ENCODE measurements around the gene EFNB2. TPM values are rescaled to one million over a fixed set of nuclear protein-coding genes. Genes with fewer than 3 reads are reported as not detected.

The EFNB2 gene
- total and polyA plus RNA-seq, 2 of the 8 experiments (the other 6 are each of a cell fraction or from before 2014, with no cell fraction given), result 8.2 to 12.0 TPM

DNA sequence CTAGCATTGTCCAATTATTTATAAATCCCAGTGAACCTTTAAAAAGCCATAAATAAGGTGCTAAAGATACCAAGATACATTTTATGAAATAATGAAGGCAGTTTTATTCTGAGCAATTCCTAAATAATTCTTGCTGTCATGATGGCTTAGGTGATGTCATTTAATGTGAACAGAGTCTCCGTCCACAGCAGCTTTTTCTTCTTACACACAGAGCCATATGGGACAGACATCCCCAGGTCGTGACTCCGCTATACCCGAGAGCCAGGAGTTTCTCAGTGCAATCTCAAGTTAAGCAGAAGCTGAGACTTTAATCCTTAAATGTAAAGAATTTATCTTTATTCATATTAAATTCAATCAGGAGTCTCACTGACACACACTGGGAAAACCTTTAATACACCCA is 29.7 kb downstream of the EFNB2 start:
- Histone ChIP-seq H4K8ac (ENCODE audit: extremely low read depth, insufficient read depth, low read length) (no peak overlapping the region), H2BK15ac (ENCODE audit: low read length) (no peak overlapping the region), H3K14ac (ENCODE audit: insufficient read length) (no peak overlapping the region), H3K4ac (replicated peaks; ENCODE audit: insufficient read length, low read depth, low read length) (no peak overlapping the region), H3K18ac (ENCODE audit: extremely low read depth, low read length) (no peak overlapping the region), H3K4me2 (ENCODE audit: insufficient read depth in 1 of 2, low read depth in 2 of 2, low read length in 2 of 2) (no peak overlapping the region), H3K9me3 (ENCODE audit: insufficient read depth in 2 of 2, low read depth in 1 of 2, low read length in 1 of 2) (no peaks in the 10 kb centered on the region), H3K4me1 (replicated peaks in 1 of 4; ENCODE audit: control insufficient read depth in 3 of 4, insufficient read depth in 4 of 4, low read length in 3 of 4) (peaks cover 0 to 3% (median 0%) of the 10 kb centered on the region in 4 experiments; a peak in 3 of 7 replicates), H2BK12ac (ENCODE audit: low read depth, low read length) (no peak overlapping the region), H4K91ac (replicated peaks; ENCODE audit: insufficient read length, low read length) (no peak overlapping the region), H2AFZ (ENCODE audit: low read length) (no peak overlapping the region), H2BK5ac (ENCODE audit: low read depth, low read length) (no peak overlapping the region), H3K9ac (replicated peaks in 1 of 4; ENCODE audit: extremely low read depth in 1 of 4, low read depth in 3 of 4, low read length in 3 of 4) (no peak overlapping the region), H2BK20ac (ENCODE audit: low read length) (no peak overlapping the region), H2BK120ac (replicated peaks; ENCODE audit: low read depth, low read length) (no peak overlapping the region), H3K27ac (ENCODE audit: low read depth, low read length) (no peak overlapping the region), H2AK5ac (ENCODE audit: low read depth, low read length) (no peak overlapping the region), H3K27me3 (replicated peaks in 1 of 4; ENCODE audit: control insufficient read depth in 3 of 4, extremely low read depth in 1 of 4, insufficient read depth in 3 of 4, low read length in 3 of 4) (no peaks in the 10 kb centered on the region), H3K23ac (ENCODE audit: insufficient read length) (no peak overlapping the region), H4K20me1 (replicated peaks in 1 of 2; ENCODE audit: control insufficient read depth in 1 of 2, insufficient read depth in 2 of 2, low read length in 2 of 2) (no peaks in the 10 kb centered on the region), H4K5ac (ENCODE audit: insufficient read length, low read depth, low read length) (no peak overlapping the region), H3K23me2 (ENCODE audit: low read depth, low read length) (no peaks in the 10 kb centered on the region), H3K4me3 (ENCODE audit: extremely low read depth in 1 of 4, insufficient read depth in 2 of 4, low read depth in 3 of 4, low read length in 4 of 4) (no peak overlapping the region), H3K56ac (replicated peaks; ENCODE audit: insufficient read length, low read depth, low read length) (no peak overlapping the region), H3K79me1 (ENCODE audit: low read depth, low read length) (no peaks in the 10 kb centered on the region; the same call in 1 of the 2 replicates), H3K79me2 (ENCODE audit: control insufficient read depth in 1 of 2, insufficient read depth in 2 of 2, low read length in 2 of 2) (peaks cover 3 to 8% of the 10 kb centered on the region in 2 experiments; a peak in 2 of 4 replicates), H3K36me3 (ENCODE audit: control insufficient read depth in 2 of 4, insufficient read depth in 4 of 4, low read length in 3 of 4) (no peaks in the 10 kb centered on the region; a peak in 2 of 8 replicates)
- no peak for DNase-seq (ENCODE audit: low read depth in 1 of 2, low spot score in 2 of 2)
- 93% methylated on average over 4 of the region's 4 CpGs; no CpG with 5 or more reads in 1 of the 2 experiments for WGBS, 2 experiments (ENCODE audit: extremely low coverage in 1 of 2, insufficient coverage in 1 of 2, insufficient read length in 1 of 2, insufficient replicate concordance in 2 of 2, low coverage in 1 of 2, low lambda C conversion rate in 2 of 2, missing lambda C conversion rate in 1 of 2)
- POLR2A ChIA-PET (ENCODE audit: partially characterized antibody), result no interaction called here
- no peak for TF ChIP-seq SRF (IDR thresholded peaks at IDR 0.05; ENCODE audit: low read depth, low read length)
- TF ChIP-seq CHD1 (IDR thresholded peaks at IDR 0.05; ENCODE audit: low read depth, low read length), result no peak
- TF ChIP-seq RXRA (IDR thresholded peaks at IDR 0.05; ENCODE audit: insufficient read depth, low read depth, low read length), result no peak
- TF ChIP-seq SIRT6 (IDR thresholded peaks at IDR 0.05; ENCODE audit: low read length), result no peak
- TF ChIP-seq BRCA1 (IDR thresholded peaks at IDR 0.05; ENCODE audit: low read depth, low read length), result no peak
- FAIRE-seq, result no peak
- CTCF ChIA-PET (ENCODE audit: partially characterized antibody), result no interaction called here

Measured in H1 (cell line).